AG04450 (cell line): ENCODE results near the gene FRMD7. TPM values are rescaled to one million over a fixed set of nuclear protein-coding genes. Genes with fewer than 3 reads are reported as not detected.
"Not testable (repeated sequence)": the region's sequence is repeated elsewhere in the genome, so short reads cannot be mapped to it uniquely, and the experiment has no call there.

Experiments
- CTCF ChIA-PET: fragments of 300-600, 350-600 bp; formaldehyde crosslinking; extraction: SDS; loops from one replicate; lab custom pipeline; 2022; ENCODE audit warnings: antibody characterized with exemption, inconsistent platforms; lab: Charles Lee
- POLR2A ChIA-PET: fragments of 350-600 bp; formaldehyde crosslinking; extraction: SDS; loops from one replicate; lab custom pipeline; 2021; ENCODE audit warnings: antibody characterized with exemption, inconsistent platforms; lab: Yijun Ruan, JAX
- DNase-seq: peaks from one replicate; pipeline ENCODE4 v3.0.0-alpha.2; 2011; ENCODE audit warnings: low read depth, low spot score
- H3K27ac ChIP-seq: one replicate; pipeline ENCODE4 v1.5.1; 2012; ENCODE audit warnings: low read depth, low read length, control low read depth
- H3K27me3 ChIP-seq: one replicate; pipeline ENCODE4 v1.6.0; 2012; ENCODE audit warnings: low read length; ENCODE audit not compliant: control insufficient read depth, insufficient read depth
- H3K4me3 ChIP-seq: 2 replicates; pipeline ENCODE4 v1.5.1; 2011; ENCODE audit warnings: mild to moderate bottlenecking, low read depth, low read length, control low read depth
- H3K9me3 ChIP-seq: 2 replicates; pipeline ENCODE4 v1.5.1; 2012; ENCODE audit warnings: low read length; ENCODE audit not compliant: control insufficient read depth, insufficient read depth
- CTCF ChIP-seq: IDR thresholded peaks from 2 replicates; pipeline ENCODE4 v1.5.1; 2011; ENCODE audit warnings: low read depth, low read length, control low read depth, inconsistent platforms
- polyA plus RNA-seq: library from polyadenylated mRNA; depleted of rRNA; stranded (reverse); fragments of >200 nt; gene quantifications from 2 replicates; pipeline ENCODE4 v1.2.3, GENCODE V29; 2011

Gene FRMD7
- polyA plus RNA-seq, 1 experiment = not detected

- no peak overlapping the region for H3K27ac ChIP-seq
- H3K27me3 ChIP-seq = no peaks in the 10 kb centered on the region
- TF ChIP-seq CTCF = no peak
- DNase-seq = no peak
- no peak overlapping the region for H3K4me3 ChIP-seq
- POLR2A ChIA-PET = no interaction called here
- CTCF ChIA-PET = no interaction called here
- H3K9me3 ChIP-seq = no peaks in the 10 kb centered on the region
Observed at GRCh38 chrX:132058975-132059374, 68.8 kb downstream of the FRMD7 start.

GRCh38 chrX:132058050-132058449 is 69.8 kb downstream of the FRMD7 start:
- Histone ChIP-seq H3K27ac (no peak overlapping the region), H3K27me3 (no peaks in the 10 kb centered on the region), H3K4me3 (no peak overlapping the region), H3K9me3 (no peaks in the 10 kb centered on the region)
- TF ChIP-seq CTCF = no peak
- no peak for DNase-seq
- ChIA-PET CTCF (no interaction called here), POLR2A (no interaction called here)

- H3K4me3 ChIP-seq, H3K27ac ChIP-seq, CTCF ChIA-PET, H3K9me3 ChIP-seq, POLR2A ChIA-PET, H3K27me3 ChIP-seq, DNase-seq: not testable (repeated sequence)
Observed at GRCh38 chrX:132051778-132052177, 76.0 kb downstream of the FRMD7 start.

GRCh38 chrX:132046533-132046932 is 81.3 kb downstream of the FRMD7 start:
- CTCF ChIA-PET = no interaction called here
- DNase-seq = no peak
- H3K27me3 ChIP-seq = no peaks in the 10 kb centered on the region
- POLR2A ChIA-PET = no interaction called here
- no peaks in the 10 kb centered on the region for H3K9me3 ChIP-seq
- H3K27ac ChIP-seq = no peak overlapping the region
- TF ChIP-seq CTCF = no peak
- no peak overlapping the region for H3K4me3 ChIP-seq

- ChIA-PET CTCF (no interaction called here), POLR2A (no interaction called here)
- H3K27me3 ChIP-seq = no peaks in the 10 kb centered on the region
Observed at GRCh38 chrX:132045456-132045855, 82.4 kb downstream of the FRMD7 start.

More at GRCh38 chrX:132045456-132045855, 82.4 kb downstream of the FRMD7 start:
- Histone ChIP-seq H3K27ac (no peak overlapping the region), H3K4me3 (no peak overlapping the region), H3K9me3 (no peaks in the 10 kb centered on the region)
- TF ChIP-seq CTCF = no peak
- DNase-seq = no peak
